HepG2 (cell line): ENCODE results near the gene ACBD6. TPM values are rescaled to one million over a fixed set of nuclear protein-coding genes. Genes with fewer than 3 reads are reported as not detected.
"Not testable (repeated sequence)": the region's sequence is repeated elsewhere in the genome, so short reads cannot be mapped to it uniquely, and the experiment has no call there.

ENCODE experiments used
- ATAC-seq: fragments of 200-7000 bp; cut with Tn5 transposase; 3 replicates; pipeline ENCODE4 v1.9.1; 2020; ENCODE audit warnings: mild to moderate bottlenecking, moderate library complexity
- BruUV-seq: library from RNA; stranded (reverse); fragments of 400-500 nt; replicated peaks from 2 replicates; lab custom pipeline; 2021; lab: Mats Ljungman, UMichigan
- CTCF ChIA-PET: fragments of 300-600 bp; formaldehyde crosslinking; extraction: SDS; loops from one replicate; lab custom pipeline; 2021; ENCODE audit warnings: low total read pairs, inconsistent platforms, low intra/inter-chr PET ratio; lab: Yijun Ruan, JAX
- POLR2A ChIA-PET: fragments of 350-600 bp; sonication (Branson Sonifier 250); formaldehyde crosslinking; loops from one replicate; lab custom pipeline; 2020; ENCODE audit warnings: antibody characterized with exemption, inconsistent platforms; lab: Yijun Ruan, JAX
- DNase-seq: peaks from one replicate; pipeline ENCODE4 v3.0.0-alpha.2; 2015; ENCODE audit warnings: low spot score
- FAIRE-seq: peaks from 3 replicates; lab custom pipeline; 2011; peaks lifted over from hg19 to GRCh38; lab: Jason Lieb, UNC
- H2AFZ ChIP-seq: one replicate; pipeline ENCODE4 v1.6.1; 2011; ENCODE audit warnings: low read length, inconsistent platforms
- H3K27ac ChIP-seq: fragments of 300-600 bp; 3 replicates; pipeline ENCODE4 v1.8.0; 2011; ENCODE audit warnings: mixed run types, mild to moderate bottlenecking, mixed read lengths, low read length, inconsistent platforms; ENCODE audit not compliant: insufficient read depth; ENCODE audit errors: extremely low read length
- H3K27me3 ChIP-seq, 2 experiments: fragments of 200-600 bp in 1 of 2; 2 replicates in 1 of 2; 3 replicates in 1 of 2; pipeline versions ENCODE4 v1.6.0 to v1.8.0; 2011; ENCODE audit warnings: low read length in 2 of 2, mild to moderate bottlenecking in 2 of 2, moderate library complexity in 2 of 2, inconsistent platforms in 1 of 2; ENCODE audit not compliant: insufficient read depth in 2 of 2, control insufficient read depth in 1 of 2
- H3K36me3 ChIP-seq, 2 experiments: fragments of 200-600 bp in 1 of 2; replicated peaks in 1 of 2; 2 replicates in 1 of 2; 3 replicates in 1 of 2; pipeline versions ENCODE4 v1.5.1 to v1.8.0; 2011; ENCODE audit warnings: low read length in 2 of 2, inconsistent platforms in 1 of 2; ENCODE audit not compliant: insufficient read depth in 2 of 2, control insufficient read depth in 1 of 2
- H3K4me1 ChIP-seq: 2 replicates; pipeline ENCODE4 v1.5.1; 2012; ENCODE audit warnings: low read length, inconsistent platforms; ENCODE audit not compliant: insufficient read depth
- H3K4me2 ChIP-seq: 2 replicates; pipeline ENCODE4 v1.6.0; 2011; ENCODE audit warnings: low read depth, low read length, inconsistent platforms
- H3K4me3 ChIP-seq, 3 experiments: fragments of 200-600 bp in 1 of 3; sonication (generic), shearing (Covaris generic) in 1 of 3; replicated peaks in 1 of 3; 2 replicates each; pipeline ENCODE4 v1.5.1; 2011 to 2016; ENCODE audit warnings: low read length in 3 of 3, inconsistent platforms in 2 of 3, low read depth in 2 of 3, mild to moderate bottlenecking in 2 of 3, control low read depth in 1 of 3, mixed read lengths in 1 of 3; ENCODE audit not compliant: insufficient read depth in 1 of 3
- H3K79me2 ChIP-seq: one replicate; pipeline ENCODE4 v1.6.1; 2011; ENCODE audit warnings: low read length, inconsistent platforms; ENCODE audit not compliant: insufficient read depth
- H3K9ac ChIP-seq: 2 replicates; pipeline ENCODE4 v1.6.0; 2011; ENCODE audit warnings: mild to moderate bottlenecking, low read depth, low read length, inconsistent platforms; ENCODE audit not compliant: insufficient read depth
- H3K9me3 ChIP-seq: 2 replicates; pipeline ENCODE4 v1.5.1; 2012; ENCODE audit warnings: mild to moderate bottlenecking, low read length
- H4K20me1 ChIP-seq: 2 replicates; pipeline ENCODE4 v1.6.0; 2011; ENCODE audit warnings: inconsistent platforms, mild to moderate bottlenecking, low read length, moderate library complexity; ENCODE audit not compliant: insufficient read depth
- BORCS8-MEF2B ChIP-seq: sonication (generic); formaldehyde crosslinking; IDR thresholded peaks from 2 replicates; pipeline ENCODE4 v1.8.0; 2022; ENCODE audit warnings: mild to moderate bottlenecking, missing genetic modification reagents
- HDAC2 ChIP-seq: sonication (generic); formaldehyde crosslinking; IDR thresholded peaks from 2 replicates; pipeline ENCODE4 v1.4.0; 2020; ENCODE audit warnings: missing genetic modification reagents
- MAFF ChIP-seq: IDR thresholded peaks from 2 replicates; pipeline ENCODE4 v1.6.1; 2011; ENCODE audit warnings: low read depth, low read length, improper control_type of control experiment
- NCOA5 ChIP-seq: sonication (generic); formaldehyde crosslinking; IDR thresholded peaks from 2 replicates; pipeline ENCODE4 v1.4.0; 2020; ENCODE audit warnings: missing genetic modification reagents
- TRAFD1 ChIP-seq: sonication (generic); formaldehyde crosslinking; IDR thresholded peaks from 2 replicates; pipeline ENCODE4 v1.5.1; 2020; ENCODE audit warnings: missing genetic modification reagents, mild to moderate bottlenecking, borderline replicate concordance
- ZNF207 ChIP-seq: fragments of 450-650 bp; IDR thresholded peaks from 2 replicates; pipeline ENCODE4 v1.6.1; 2016; ENCODE audit warnings: antibody characterized with exemption, borderline replicate concordance
- ZNF550 ChIP-seq: sonication (generic); formaldehyde crosslinking; IDR thresholded peaks from 2 replicates; pipeline ENCODE4 v1.4.0; 2020; ENCODE audit warnings: mild to moderate bottlenecking, missing genetic modification reagents, borderline replicate concordance
- ZNF816 ChIP-seq: sonication (generic); formaldehyde crosslinking; IDR thresholded peaks from 2 replicates; pipeline ENCODE4 v1.8.0; 2022; ENCODE audit warnings: missing genetic modification reagents, mild to moderate bottlenecking, borderline replicate concordance
- WGBS: methylation state at CpG from one replicate; pipeline ENCODE4 v1.1.6; 2017; ENCODE audit warnings: low lambda C conversion rate; 5-methylcytosine and 5-hydroxymethylcytosine counted together
- in situ Hi-C: cut with HindIII; loops from 2 replicates; pipeline ENCODE4 v1.10.0; 2017; ENCODE audit warnings: low pct_unique_long_range_greater_than_20kb; ENCODE audit not compliant: extremely low pct_ligation_motif_present
- intact Hi-C: fragments of 100-400 bp; cut with micrococcal nuclease; formaldehyde crosslinking; loops from one replicate; pipeline ENCODE4 v1.10.0; 2022; ENCODE audit not compliant: unreplicated experiment
- polyA plus RNA-seq, 8 experiments: library from polyadenylated mRNA; depleted of rRNA in 3 of 8; stranded (reverse) in 7 of 8; unstranded in 1 of 8; fragments of >200 nt; fragmentation: Illumina TruSeq in 4 of 8; extraction: Trizol in 4 of 8; gene quantifications; 2 replicates each; pipeline versions ENCODE4 v1.2.1 to v1.2.3, GENCODE V29; 2011 to 2016; ENCODE audit warnings: low read depth in 4 of 8, missing spikeins in 1 of 8, mixed read lengths in 1 of 8; ENCODE audit not compliant: insufficient read depth in 1 of 8
- total RNA-seq, 5 experiments: library from RNA; depleted of rRNA; stranded (reverse); fragments of >200 nt; fragmentation: Illumina TruSeq; extraction: Trizol; gene quantifications; 2 replicates each; pipeline ENCODE4 v1.2.3, GENCODE V29; 2016; ENCODE audit warnings: low read depth in 1 of 5
- TF ChIP-seq, protein P1 (sequence below): IDR thresholded peaks from 2 replicates; pipeline ENCODE4 v1.6.1; 2016; ENCODE audit warnings: control low read depth

Gene ACBD6
- total and polyA plus RNA-seq, 2 of the 13 experiments (the other 11 are each of a cell fraction or from before 2014, with no cell fraction given) = 33.5 to 47.2 TPM

- TF ChIP-seq ZNF207 = no peak
- no peak for TF ChIP-seq ZNF816 (CRISPR knock-in tag)
- TF ChIP-seq ZNF550 (CRISPR knock-in tag) = no peak
- TF ChIP-seq HDAC2 (CRISPR knock-in tag) = no peak
- TF ChIP-seq BORCS8-MEF2B (CRISPR knock-in tag) = no peak
- TF ChIP-seq MAFF = no peak
- no peak for TF ChIP-seq NCOA5 (CRISPR knock-in tag)
- TF ChIP-seq, protein P1, sequence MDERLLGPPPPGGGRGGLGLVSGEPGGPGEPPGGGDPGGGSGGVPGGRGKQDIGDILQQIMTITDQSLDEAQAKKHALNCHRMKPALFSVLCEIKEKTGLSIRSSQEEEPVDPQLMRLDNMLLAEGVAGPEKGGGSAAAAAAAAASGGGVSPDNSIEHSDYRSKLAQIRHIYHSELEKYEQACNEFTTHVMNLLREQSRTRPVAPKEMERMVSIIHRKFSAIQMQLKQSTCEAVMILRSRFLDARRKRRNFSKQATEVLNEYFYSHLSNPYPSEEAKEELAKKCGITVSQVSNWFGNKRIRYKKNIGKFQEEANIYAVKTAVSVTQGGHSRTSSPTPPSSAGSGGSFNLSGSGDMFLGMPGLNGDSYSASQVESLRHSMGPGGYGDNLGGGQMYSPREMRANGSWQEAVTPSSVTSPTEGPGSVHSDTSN = no peak
- no peak for TF ChIP-seq TRAFD1 (CRISPR knock-in tag)
Measured at GRCh38 chr1:180421614-180422013, 80.8 kb downstream of the ACBD6 start (continued).

DNA sequence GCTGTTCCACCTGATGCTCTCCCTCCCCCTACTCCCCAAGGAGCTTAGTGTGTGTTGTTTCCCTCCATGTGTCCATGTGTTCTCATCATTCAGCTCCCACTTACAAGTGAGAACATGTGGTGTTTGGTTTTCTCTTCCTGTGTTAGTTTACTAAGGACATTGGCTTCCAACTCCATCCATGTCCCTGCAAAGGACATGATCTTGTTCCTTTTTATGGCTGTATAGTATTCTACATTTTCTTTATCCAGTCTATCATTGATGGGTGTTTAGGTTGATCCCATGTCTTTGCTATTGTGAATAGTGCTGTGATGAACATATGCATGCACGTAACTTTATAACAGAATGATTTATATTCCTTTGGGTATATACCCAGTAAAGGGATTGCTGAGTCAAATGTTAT, 81.2 kb downstream of the ACBD6 start:
- BruUV-seq, H3K27ac ChIP-seq, DNase-seq, H2AFZ ChIP-seq, H3K36me3 ChIP-seq, CTCF ChIA-PET, H3K27me3 ChIP-seq, H4K20me1 ChIP-seq, intact Hi-C loops, in situ Hi-C loops, H3K4me2 ChIP-seq, H3K9ac ChIP-seq, ATAC-seq, H3K4me1 ChIP-seq, H3K79me2 ChIP-seq, H3K9me3 ChIP-seq, POLR2A ChIA-PET, FAIRE-seq, H3K4me3 ChIP-seq: not testable (repeated sequence)
- 96% methylated on average over 1 of the region's 1 CpG for WGBS
